ENCODE data around the gene EPB41L5.
A peak's percentile ranks its signal among the peaks of the same experiment; 100 is the strongest.
"Not testable (repeated sequence)": the region's sequence is repeated elsewhere in the genome, so short reads cannot be mapped to it uniquely, and the experiment has no call there.

EPB41L5 gene

GRCh38 chr2:120012771-120013596 is at the start of gene EPB41L5:
EPB41L5 (plus strand) TSS chr2:120013077; CDS start chr2:120019085, 6,008 bp downstream.
- peak; percentile 81 for DNase-seq (ENCODE audit: low spot score)

- DNase-seq (ENCODE audit: low spot score) = no peak
These were observed 31.0 kb upstream of the EPB41L5 start for GRCh38 chr2:119981896-119982295.

- DNase-seq (ENCODE audit: low spot score) = no peak
These were observed 30.4 kb upstream of the EPB41L5 start for GRCh38 chr2:119982506-119982905.

DNA sequence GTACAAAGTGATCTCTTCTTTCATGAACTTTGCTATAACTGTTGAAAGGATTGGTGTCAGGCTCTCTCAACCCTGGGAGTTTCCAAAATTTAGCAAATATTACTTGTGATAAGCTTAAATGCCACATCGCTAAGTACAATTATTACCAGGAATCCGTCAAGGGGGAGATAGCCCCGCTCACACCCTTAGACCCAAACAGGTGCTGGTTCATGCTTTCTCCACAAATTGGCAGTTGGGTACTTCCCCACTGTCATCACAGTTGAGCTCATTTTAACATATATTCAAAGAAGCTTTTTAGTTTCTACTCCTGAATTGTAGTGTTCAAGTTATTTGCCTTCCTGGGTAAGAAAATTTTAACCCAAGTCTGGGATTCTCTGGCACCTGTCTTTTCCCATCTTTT is 29.8 kb upstream of the EPB41L5 start:
- DNase-seq (ENCODE audit: low spot score) = no peak

DNA sequence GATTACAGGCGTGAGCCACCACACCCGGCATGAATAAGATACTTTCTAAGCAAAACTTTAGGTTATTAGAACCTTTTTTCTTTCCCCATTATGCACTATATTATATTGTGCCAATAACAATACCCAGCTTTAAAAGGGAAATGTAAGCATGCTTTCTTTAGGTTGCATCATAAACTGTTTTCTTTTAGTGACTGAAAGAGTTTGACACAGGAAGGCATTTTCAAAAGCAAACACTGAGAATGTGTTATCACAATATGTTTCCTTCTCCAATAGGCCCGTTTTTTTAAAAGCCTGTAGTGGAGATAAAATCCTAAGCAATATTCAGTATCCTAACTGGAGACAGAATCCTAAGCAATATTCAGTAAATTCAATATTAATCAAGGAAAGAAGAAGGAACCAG is 16.7 kb upstream of the EPB41L5 start:
- DNase-seq (ENCODE audit: low spot score) = no peak

DNA sequence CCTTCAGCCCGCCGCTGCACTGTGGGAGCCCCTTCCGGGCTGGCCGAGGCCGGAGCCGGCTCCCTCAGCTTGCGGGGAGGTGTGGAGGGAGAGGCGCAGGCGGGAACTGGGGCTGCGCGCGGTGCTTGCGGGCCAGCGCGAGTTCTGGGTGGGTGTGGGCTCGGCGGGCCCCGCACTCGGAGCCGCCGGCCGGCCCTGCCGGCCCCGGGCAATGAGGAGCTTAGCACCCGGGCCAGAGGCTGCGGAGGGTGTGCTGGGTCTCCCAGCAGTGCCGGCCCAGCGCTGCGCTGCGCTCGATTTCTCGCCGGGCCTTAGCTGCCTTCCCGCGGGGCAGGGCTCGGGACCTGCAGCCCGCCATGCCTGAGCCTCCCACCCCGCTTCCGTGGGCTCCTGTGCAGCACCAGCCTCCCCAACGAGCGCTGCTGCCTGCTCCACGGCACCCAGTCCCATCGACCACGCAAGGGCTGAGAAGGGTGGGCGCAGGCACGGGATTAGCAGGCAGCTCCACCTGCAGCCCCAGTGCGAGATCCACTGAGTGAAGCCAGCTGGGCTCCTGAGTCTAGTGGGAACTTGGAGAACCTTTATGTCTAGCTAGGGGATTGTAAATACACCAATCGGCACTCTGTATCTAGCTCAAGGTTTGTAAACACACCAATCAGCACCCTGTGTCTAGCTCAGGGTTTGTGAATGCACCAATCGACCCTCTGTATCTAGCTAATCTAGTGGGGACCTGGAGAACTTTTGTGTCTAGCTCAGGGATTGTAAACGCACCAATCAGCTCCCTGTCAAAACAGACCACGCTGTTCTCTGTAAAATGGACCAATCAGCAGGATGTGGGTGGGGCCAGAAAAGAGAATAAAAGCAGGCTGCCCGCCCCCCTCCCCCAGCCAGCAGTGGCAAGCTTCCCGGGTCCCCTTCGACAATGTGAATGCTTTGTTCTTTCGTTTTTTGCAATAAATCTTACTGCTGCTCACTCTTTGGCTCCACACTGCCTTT is 15.7 kb upstream of the EPB41L5 start:
- not testable (repeated sequence) for DNase-seq (ENCODE audit: low spot score)

GRCh38 chr2:120001471-120001870 is 11.4 kb upstream of the EPB41L5 start:
- no peak for DNase-seq (ENCODE audit: low spot score)

GRCh38 chr2:120004254-120004653 is 8.6 kb upstream of the EPB41L5 start:
- no peak for DNase-seq (ENCODE audit: low spot score)

DNA sequence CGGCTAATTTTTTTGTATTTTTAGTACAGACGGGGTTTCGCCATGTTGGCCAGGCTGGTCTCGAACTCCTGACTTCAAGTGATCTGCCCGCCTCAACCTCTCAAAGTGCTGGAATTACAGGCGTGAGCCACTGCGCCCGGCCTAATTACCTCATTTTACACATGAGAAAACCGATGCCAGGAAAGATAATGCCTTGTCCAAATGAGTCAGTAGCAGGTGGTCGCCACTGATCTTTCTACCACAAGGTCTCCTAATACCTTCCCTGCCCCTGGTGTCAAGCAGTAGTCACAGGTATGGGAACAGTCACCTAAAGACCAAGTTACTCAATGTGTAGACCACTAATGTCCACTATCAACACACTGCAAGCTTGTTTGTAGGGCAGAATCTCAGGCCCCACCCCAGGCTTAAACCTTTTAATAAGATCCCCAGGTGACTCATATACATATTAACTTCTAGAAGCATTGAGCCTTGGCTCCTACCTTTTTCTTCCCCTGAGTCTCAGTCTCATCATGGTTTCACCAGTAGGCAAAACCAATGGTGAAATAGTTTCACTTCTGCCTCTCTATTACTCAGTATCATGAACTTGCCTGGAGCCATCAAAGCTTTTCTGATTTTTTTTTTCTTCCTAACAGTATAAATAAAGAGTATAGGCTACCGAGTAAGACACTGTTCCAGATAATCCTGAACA is 6.9 kb upstream of the EPB41L5 start:
- DNase-seq (ENCODE audit: low spot score) = no peak

GRCh38 chr2:120007851-120008250 is 5.0 kb upstream of the EPB41L5 start:
- no peak for DNase-seq (ENCODE audit: low spot score)

DNA sequence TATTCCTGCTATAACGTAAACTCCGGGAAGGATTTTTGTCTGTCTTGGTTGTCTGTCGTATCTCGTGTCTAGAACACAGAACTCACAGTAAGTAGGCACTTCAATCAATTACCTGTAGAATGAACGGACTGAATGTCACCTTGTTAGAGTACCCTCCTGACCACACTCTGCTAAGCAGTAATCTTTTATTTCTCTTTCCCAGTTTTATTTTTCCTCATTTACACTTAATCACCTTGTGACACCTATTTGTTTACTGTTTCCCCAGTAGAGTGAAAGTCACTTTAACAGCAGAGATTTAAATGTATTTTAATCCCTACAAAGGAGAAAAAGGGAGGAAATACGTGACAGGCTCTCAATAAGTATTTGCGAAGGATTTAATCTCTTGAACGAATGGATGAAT is 514 bp upstream of the EPB41L5 start:
- DNase-seq (ENCODE audit: low spot score) = no peak

DNA sequence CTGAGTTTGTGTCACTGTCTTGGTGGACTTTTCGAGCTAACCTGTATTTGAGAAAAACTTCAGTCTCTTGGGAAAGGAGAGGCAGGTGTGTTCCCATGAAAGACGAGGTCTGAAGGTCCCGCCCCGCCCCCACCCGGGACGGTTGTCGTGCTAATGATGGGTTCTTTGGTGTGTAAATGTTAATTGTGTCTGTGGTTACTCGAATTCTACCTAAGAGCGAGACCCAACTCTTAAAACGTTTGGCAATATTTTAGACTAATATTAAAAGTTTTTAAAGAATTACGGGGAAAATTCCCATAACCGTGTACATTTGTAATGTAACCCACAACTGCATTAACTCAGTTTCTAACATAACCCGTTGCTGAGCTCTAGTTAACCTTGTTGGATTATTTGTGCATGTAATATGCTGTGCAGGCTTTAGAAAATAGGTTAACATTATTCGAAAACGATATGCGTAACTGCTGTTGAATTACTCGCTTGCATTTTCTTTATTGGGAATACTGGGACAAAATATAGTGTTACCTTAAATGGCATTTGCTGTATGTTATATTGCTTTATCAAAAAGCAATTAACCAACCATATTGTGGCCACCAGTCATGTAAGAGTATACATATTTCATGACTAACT is 833 bp downstream of the EPB41L5 start:
- no peak for DNase-seq (ENCODE audit: low spot score)

- DNase-seq (ENCODE audit: low spot score) = no peak
These were observed 1.5 kb downstream of the EPB41L5 start for GRCh38 chr2:120014226-120014980.

DNA sequence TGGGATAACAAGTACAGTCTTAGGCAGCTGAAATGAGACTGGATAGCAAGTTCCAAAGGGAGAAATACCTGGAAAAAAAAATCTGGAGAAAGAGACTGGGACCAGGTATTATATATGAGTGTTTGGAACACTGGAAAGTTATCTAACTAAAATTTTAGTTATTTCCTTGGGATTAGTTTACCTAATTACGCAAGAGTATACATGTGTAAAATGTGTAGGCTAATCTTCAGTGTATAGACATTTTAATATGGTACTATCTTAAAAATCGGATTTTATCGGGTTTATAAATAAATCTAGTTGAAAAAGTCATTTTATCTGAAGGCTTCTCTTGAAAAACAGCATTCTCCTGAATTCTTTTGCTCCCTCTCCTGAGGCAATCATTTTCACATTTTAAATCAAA is 3.9 kb downstream of the EPB41L5 start:
- DNase-seq (ENCODE audit: low spot score) = no peak

DNA sequence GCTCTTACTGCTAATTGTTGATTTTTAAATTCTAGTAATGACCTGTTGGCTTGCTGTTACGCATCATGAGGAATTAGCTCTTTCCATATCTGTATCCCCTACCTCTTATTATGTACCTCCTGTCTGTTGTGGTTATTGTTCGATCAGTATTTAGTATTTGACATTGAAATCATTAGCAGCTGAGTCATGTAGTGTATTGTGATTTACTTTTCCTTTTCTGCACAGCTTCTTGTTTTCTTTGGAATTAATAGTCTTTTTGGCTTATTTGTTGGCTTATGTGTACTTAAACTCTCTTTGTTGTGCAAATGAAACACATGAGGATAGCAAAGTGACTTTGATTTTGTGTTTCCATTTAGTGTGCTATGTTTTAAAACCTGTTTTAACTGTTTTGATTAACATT is 4.3 kb downstream of the EPB41L5 start:
- DNase-seq (ENCODE audit: low spot score) = no peak

DNA sequence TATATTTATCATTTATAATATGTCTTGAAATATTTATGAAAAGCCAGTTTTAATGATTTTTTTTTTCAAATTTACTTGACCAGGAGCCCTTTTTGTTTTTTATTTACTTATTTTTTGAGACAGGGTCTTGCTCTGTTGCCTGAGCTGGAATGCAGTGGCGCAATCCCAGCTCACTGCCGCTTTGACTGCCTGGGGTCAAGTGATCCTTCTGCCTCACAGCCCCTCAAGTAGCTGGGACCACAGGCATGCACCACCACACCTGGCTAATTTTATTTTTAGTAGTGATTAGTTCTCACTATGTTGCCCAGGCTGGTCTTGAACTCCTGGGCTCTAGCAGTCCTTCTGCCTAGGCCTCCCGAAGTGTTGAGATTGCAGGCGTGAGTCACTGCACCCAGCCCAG is 5.7 kb downstream of the EPB41L5 start:
- no peak for DNase-seq (ENCODE audit: low spot score)

DNA sequence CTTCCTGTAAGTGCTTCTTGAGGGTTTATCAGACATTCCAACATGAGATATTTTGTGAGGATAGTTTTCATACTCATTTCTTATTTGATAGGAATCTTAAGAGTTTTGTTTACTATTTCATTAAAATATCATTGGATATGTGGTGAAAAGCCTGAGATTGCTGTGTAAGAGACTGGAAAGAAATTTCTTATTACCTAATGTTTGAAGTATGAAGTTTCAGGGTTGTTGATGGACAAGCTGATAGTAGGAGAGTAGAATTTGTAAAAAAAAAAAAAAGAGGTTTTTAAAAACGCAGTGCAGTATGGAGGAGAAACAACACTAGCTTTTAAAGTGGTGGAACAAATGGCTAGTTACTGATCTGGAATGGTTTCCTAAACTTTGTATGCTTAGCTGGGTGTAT is 7.7 kb downstream of the EPB41L5 start:
- DNase-seq (ENCODE audit: low spot score) = no peak

- not testable (repeated sequence) for DNase-seq (ENCODE audit: low spot score)
These were observed 9.6 kb downstream of the EPB41L5 start for GRCh38 chr2:120022505-120022904.

GRCh38 chr2:120026890-120027289 is 14.0 kb downstream of the EPB41L5 start:
- DNase-seq (ENCODE audit: low spot score) = no peak

DNA sequence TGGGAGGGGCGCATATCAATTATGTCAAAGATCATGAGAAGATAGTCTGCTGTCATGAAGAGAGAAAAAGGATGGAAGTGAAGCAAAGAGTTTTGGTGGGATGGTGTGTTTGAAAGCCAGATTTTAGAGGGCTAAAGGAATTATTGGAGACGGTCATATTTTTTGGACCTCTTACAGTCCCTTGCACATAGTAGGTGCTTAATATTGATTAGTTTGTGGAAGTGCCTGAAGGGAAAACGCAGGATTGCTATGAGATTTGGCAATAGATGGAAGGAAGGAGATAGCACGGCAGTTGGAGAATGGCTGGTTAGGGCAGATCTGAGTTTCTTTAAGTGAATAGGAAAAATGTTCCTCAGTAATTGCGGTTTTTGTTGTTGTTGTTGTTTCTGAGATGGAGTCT is 15.9 kb downstream of the EPB41L5 start:
- no peak for DNase-seq (ENCODE audit: low spot score)
